RWPE1 (cell line): ENCODE results near the gene CDK14.

ENCODE experiments used
- CTCF ChIA-PET: fragments of 350-600 bp; sonication (Branson Sonifier 250); formaldehyde crosslinking; extraction: SDS; loops from one replicate; lab custom pipeline; 2021; lab: Yijun Ruan, JAX
- POLR2A ChIA-PET: fragments of 400-600 bp; formaldehyde crosslinking; extraction: SDS; loops from one replicate; lab custom pipeline; 2020; ENCODE audit warnings: antibody characterized with exemption; ENCODE audit not compliant: low non-redundant PET; lab: Yijun Ruan, JAX
- DNase-seq: peaks from one replicate; pipeline ENCODE4 v3.0.0; 2012; ENCODE audit warnings: low spot score
- H3K27ac ChIP-seq: fragments of 450-650 bp; 2 replicates; pipeline ENCODE4 v1.5.1; 2017
- CTCF ChIP-seq: fragments of 450-650 bp; conservative IDR thresholded peaks from 2 replicates; pipeline ENCODE4 v1.5.1; 2017; ENCODE audit warnings: low read depth, mild to moderate bottlenecking

Gene CDK14

GRCh38 chr7:91228327-91228726 lies 632.2 kb downstream of the CDK14 start:
- H3K27ac ChIP-seq = no peak overlapping the region
- TF ChIP-seq CTCF = no peak
- DNase-seq = no peak
- ChIA-PET CTCF (no interaction called here), POLR2A (no interaction called here)

DNA sequence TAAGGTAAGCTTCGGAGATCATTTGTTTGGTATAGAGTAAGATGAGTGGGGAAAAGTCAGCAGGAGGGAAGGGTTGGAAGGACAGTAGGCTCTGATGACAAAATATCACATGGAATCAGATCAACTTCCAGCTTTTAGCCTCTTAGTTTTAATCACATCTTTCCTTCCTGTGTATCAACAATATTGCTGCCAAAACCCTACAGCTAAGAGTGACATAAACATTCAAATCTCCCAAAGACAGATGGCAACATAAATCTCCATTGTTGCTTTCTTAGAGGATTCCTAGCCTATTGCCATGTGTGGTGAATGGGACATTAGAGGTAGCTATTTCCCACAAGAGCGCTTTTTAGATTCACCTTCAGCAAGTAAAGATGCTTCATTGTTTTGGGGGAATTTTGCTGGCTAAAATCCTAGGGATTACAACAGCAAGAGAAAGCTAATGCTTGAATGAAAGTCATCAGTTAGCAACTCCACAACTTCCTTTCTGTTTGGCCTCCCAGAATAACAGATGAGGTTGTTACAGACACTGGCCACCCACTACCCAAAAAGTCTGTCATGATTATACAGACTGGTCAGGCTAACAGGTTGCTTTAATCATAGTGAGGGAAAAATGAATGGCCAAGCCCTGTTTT lies 632.9 kb downstream of the CDK14 start:
- DNase-seq = no peak
- no peak for TF ChIP-seq CTCF
- CTCF ChIA-PET = no interaction called here
- POLR2A ChIA-PET = no interaction called here
- no peak overlapping the region for H3K27ac ChIP-seq

GRCh38 chr7:91230100-91230499 lies 634.0 kb downstream of the CDK14 start:
- DNase-seq = no peak
- POLR2A ChIA-PET = no interaction called here
- no peak overlapping the region for H3K27ac ChIP-seq
- TF ChIP-seq CTCF = no peak
- CTCF ChIA-PET = no interaction called here

DNA sequence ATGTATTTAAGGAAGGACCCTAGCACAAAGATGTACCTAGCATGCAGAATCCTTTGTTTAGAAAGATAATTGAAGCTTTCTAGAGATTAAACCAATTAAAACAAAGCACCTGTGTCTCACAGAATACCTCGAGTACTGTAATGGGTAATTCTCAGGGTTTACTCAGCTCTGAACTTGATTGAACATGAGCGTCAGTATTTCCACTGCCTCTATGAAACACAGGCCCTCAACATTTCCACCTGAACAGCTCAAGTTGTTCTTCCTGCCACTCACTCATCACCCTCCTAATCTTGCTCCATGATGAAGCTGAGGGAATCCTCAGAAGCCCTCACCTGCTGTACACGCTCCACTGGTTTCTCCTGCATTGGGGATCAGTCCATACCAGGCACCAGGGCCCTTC lies 634.4 kb downstream of the CDK14 start:
- CTCF ChIA-PET = no interaction called here
- POLR2A ChIA-PET = no interaction called here
- TF ChIP-seq CTCF = no peak
- H3K27ac ChIP-seq = no peak overlapping the region
- no peak for DNase-seq

GRCh38 chr7:91233212-91233611 lies 637.1 kb downstream of the CDK14 start:
- POLR2A ChIA-PET = no interaction called here
- TF ChIP-seq CTCF = no peak
- H3K27ac ChIP-seq = no peak overlapping the region
- DNase-seq = no peak
- CTCF ChIA-PET = interaction anchor here (0.6 kb wide), 1 partner anchor 755 kb away, joined by 4 read pairs; no protein-coding TSS in a partner anchor

DNA sequence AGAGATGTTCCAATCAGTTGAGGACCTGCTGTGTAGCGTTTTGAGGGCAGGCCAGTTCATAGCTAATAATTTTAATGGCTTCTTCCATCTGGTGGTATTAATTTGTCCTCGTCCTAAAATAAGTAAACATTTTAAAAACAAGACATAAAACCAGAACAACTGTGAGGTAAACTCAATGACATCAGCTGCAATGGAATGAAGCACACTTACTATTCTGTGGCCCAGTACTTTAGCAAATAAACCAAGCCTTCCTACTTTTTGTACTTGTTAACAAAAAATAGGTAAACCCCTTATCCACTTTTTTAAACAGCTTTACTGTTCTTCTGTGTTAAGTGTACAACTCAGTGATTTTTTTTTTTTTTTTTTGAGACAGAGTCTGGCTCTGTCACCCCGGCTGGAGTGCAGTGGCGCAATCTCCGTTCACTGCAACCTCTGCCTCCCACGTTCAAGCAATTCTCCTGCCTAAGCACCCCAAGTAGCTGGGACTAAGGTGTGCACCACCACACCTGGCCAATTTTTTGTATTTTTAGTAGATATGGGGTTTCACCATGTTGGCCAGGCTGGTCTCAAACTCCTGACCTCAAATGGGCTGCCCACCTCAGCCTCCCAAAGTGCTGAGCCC lies 639.2 kb downstream of the CDK14 start:
- DNase-seq = no peak
- CTCF ChIA-PET = interaction anchor here (0.5 to 1.6 kb wide), 3 partner anchors 19 to 374 kb away, joined by 3 to 5 read pairs (median 3); no protein-coding TSS in a partner anchor
- POLR2A ChIA-PET = no interaction called here
- no peak overlapping the region for H3K27ac ChIP-seq
- TF ChIP-seq CTCF = no peak
